ENCODE results near the gene SMPD4.
"Not testable (repeated sequence)": the region's sequence is repeated elsewhere in the genome, so short reads cannot be mapped to it uniquely, and the experiment has no call there.

Gene SMPD4

GRCh38 chr2:130185896-130186295, 4.5 kb upstream of the SMPD4 start:
- no peak for DNase-seq

GRCh38 chr2:130185436-130185835, 4.0 kb upstream of the SMPD4 start:
- no peak for DNase-seq

GRCh38 chr2:130183512-130184373, 2.3 kb upstream of the SMPD4 start:
- DNase-seq = no peak

- not testable (repeated sequence) for DNase-seq
These were observed 1.6 kb upstream of the SMPD4 start for GRCh38 chr2:130182826-130183511.

GRCh38 chr2:130181880-130182682, 679 bp upstream of the SMPD4 start, which contains the start of gene MZT2B:
MZT2B (plus strand) TSS chr2:130182262; CDS start chr2:130182283, 21 bp downstream.
- DNase-seq = peak; percentile 71 to 87 (median 81)

GRCh38 chr2:130180404-130181324, 738 bp downstream of the SMPD4 start:
- DNase-seq = not testable (repeated sequence)

- not testable (repeated sequence) for DNase-seq
These were observed 6.5 kb downstream of the SMPD4 start for GRCh38 chr2:130174866-130175265.

GRCh38 chr2:130169896-130170295, 11.5 kb downstream of the SMPD4 start:
- DNase-seq = no peak

- not testable (repeated sequence) for DNase-seq
These were observed 12.2 kb downstream of the SMPD4 start for GRCh38 chr2:130169163-130169562.

GRCh38 chr2:130166611-130167010, 14.8 kb downstream of the SMPD4 start:
- DNase-seq = not testable (repeated sequence)

- DNase-seq = no peak
These were observed 15.9 kb downstream of the SMPD4 start for GRCh38 chr2:130165293-130166016.

- DNase-seq = no peak
These were observed 18.4 kb downstream of the SMPD4 start for GRCh38 chr2:130162968-130163367.

GRCh38 chr2:130162486-130162885, 18.9 kb downstream of the SMPD4 start:
- not testable (repeated sequence) for DNase-seq

- DNase-seq = not testable (repeated sequence)
These were observed 20.3 kb downstream of the SMPD4 start for GRCh38 chr2:130160838-130161705.

- DNase-seq = no peak
These were observed 21.3 kb downstream of the SMPD4 start for GRCh38 chr2:130160131-130160530.

- not testable (repeated sequence) for DNase-seq
These were observed 22.0 kb downstream of the SMPD4 start for GRCh38 chr2:130159376-130159775.

- no peak for DNase-seq
These were observed 22.8 kb downstream of the SMPD4 start for GRCh38 chr2:130158631-130159030.

GRCh38 chr2:130157825-130158514, 23.4 kb downstream of the SMPD4 start:
- not testable (repeated sequence) for DNase-seq

- not testable (repeated sequence) for DNase-seq
These were observed 24.0 kb downstream of the SMPD4 start for GRCh38 chr2:130157354-130157753.

- DNase-seq = no peak
These were observed 24.8 kb downstream of the SMPD4 start for GRCh38 chr2:130156624-130157004.
